GM12864 (cell line): ENCODE data around the gene CCDC30.
A peak's percentile ranks its signal among the peaks of the same experiment; 100 is the strongest.
"Not testable (repeated sequence)": the region's sequence is repeated elsewhere in the genome, so short reads cannot be mapped to it uniquely, and the experiment has no call there.

ENCODE experiments used
- DNase-seq: peaks from one replicate; pipeline ENCODE4 v3.0.0-alpha.2; 2011; ENCODE audit warnings: low read depth
- H3K4me3 ChIP-seq: 2 replicates; pipeline ENCODE4 v1.5.1; 2011; ENCODE audit warnings: mild to moderate bottlenecking, low read depth, low read length, control low read depth
- TF ChIP-seq, protein P1 (sequence below): IDR thresholded peaks from 2 replicates; pipeline ENCODE4 v1.5.1; 2011; ENCODE audit warnings: low read depth, mild to moderate bottlenecking, moderate library complexity, low read length, control low read depth, inconsistent platforms; ENCODE audit errors: missing control alignments

The CCDC30 gene

DNA sequence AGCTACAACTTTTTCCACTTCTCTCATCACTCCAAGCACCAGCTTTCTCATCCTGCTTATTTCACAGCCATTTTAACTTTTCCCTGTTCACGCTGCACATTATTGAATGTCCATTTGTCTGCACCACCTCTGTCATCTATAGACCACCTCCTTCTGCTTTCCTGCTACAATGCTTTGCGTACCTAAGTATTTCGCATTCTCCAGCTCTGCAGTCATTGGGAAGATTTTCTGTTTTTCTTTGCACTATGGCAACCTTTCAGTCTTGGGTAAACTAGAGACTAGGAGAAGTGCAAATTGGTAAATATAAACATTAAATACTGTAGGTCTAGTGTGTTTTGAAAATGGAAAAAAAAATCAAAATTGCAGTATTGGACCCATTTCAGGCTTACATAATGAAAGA is 835 bp downstream of the CCDC30 start:
- TF ChIP-seq, protein P1, sequence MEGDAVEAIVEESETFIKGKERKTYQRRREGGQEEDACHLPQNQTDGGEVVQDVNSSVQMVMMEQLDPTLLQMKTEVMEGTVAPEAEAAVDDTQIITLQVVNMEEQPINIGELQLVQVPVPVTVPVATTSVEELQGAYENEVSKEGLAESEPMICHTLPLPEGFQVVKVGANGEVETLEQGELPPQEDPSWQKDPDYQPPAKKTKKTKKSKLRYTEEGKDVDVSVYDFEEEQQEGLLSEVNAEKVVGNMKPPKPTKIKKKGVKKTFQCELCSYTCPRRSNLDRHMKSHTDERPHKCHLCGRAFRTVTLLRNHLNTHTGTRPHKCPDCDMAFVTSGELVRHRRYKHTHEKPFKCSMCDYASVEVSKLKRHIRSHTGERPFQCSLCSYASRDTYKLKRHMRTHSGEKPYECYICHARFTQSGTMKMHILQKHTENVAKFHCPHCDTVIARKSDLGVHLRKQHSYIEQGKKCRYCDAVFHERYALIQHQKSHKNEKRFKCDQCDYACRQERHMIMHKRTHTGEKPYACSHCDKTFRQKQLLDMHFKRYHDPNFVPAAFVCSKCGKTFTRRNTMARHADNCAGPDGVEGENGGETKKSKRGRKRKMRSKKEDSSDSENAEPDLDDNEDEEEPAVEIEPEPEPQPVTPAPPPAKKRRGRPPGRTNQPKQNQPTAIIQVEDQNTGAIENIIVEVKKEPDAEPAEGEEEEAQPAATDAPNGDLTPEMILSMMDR = no peak
- no peak overlapping the region for H3K4me3 ChIP-seq

DNA sequence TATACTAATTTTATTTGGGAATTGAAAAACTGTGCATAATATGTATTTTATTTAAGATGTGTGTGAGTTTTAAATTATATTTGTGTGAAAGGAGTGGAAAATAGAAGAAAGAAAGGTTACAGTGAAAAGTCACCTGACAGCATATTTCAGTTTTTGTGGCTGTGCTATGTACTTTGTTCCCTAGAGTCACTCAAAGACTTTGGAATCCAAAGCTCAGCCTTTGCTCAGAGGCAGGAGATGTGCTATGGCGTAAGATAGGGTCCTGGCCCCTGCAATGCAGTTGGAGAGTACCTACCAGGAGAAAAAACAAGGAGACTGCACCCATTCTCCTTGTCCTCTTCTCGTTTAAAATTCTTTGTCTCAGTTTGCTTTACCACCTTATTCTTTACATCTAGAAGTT is 2.9 kb downstream of the CCDC30 start:
- H3K4me3 ChIP-seq = no peak overlapping the region
- no peak for DNase-seq
- TF ChIP-seq, protein P1 = no peak

More for the DNA sequence above, 835 bp downstream of the CCDC30 start:
- no peak for DNase-seq

DNA sequence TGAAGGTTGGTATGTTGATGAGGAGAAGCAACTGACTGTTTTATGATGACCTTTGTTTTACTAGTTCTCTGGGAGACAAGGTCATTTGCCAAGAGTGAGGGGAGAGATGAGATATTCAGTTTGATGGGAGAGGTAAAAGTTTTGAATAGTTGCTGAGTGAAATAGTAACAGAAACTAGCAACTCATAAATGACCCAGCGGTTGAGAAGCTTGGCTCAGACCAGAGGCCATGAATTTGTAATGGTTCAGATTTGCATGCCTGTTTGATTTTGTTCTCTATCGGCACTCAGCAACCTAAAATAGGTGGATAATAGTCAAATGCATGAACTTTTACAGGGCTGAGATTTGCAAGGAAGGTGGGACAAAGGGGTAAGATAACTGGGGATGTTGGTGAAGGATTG is 6.6 kb downstream of the CCDC30 start:
- H3K4me3 ChIP-seq = no peak overlapping the region
- TF ChIP-seq, protein P1 = no peak
- DNase-seq = no peak

DNA sequence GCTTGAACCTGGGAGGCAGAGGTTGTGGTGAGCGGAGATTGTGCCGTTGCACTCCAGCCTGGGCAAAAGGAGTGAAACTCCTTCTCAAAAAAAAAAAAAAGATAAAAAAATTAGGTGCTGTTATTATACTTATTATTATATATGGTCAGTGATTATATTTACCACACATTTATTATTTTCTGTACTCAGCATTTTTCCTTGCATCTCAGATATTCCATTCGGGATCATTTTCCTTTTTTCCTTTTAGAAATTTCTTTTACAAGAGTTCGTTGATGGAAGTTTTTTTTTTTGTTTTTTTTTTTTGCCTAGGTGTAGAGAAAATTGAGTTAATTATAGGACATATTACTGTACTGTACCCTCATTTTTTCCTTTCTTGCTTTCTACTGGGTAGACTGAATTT is 13.5 kb downstream of the CCDC30 start:
- no peak for DNase-seq
- H3K4me3 ChIP-seq = no peak overlapping the region
- TF ChIP-seq, protein P1 = no peak

DNA sequence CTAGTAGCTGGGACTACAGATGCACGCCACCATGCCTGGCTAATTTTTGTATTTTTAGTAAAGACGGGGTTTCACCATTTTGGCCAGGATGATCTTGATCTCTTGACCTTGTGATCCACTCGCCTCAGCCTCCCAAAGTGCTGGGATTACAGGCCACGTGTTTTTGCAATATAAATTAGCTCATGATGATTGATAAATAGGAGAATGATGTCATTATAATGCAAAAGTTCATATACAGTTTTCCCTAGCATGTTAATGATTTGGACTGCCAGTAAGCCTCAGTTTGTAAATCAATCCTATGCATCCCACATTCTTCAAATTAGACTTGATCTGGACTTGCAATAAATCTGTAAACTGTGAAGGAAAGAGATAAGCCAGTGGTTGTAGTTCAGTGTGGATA is 14.3 kb downstream of the CCDC30 start:
- not testable (repeated sequence) for H3K4me3 ChIP-seq, DNase-seq

DNA sequence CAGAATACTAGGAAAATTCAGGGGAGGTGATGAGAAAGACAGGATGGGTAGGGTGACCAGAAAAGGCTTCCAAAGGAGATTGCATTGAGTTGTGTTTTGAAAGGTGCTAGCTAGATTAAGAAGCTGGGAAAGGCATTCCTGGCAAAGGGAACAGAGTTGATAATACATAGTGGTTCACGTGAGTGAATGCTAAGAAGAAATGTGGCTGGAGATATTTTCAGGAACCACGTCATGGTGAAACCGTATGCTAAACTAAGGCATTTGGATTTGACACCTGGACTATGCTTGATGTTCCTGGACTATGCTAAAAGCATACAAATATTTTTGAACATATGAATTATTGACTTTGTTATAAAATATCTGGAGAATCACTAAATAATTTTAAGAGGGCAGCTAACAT is 14.7 kb downstream of the CCDC30 start:
- H3K4me3 ChIP-seq = no peak overlapping the region
- DNase-seq = no peak
- TF ChIP-seq, protein P1 = no peak

DNA sequence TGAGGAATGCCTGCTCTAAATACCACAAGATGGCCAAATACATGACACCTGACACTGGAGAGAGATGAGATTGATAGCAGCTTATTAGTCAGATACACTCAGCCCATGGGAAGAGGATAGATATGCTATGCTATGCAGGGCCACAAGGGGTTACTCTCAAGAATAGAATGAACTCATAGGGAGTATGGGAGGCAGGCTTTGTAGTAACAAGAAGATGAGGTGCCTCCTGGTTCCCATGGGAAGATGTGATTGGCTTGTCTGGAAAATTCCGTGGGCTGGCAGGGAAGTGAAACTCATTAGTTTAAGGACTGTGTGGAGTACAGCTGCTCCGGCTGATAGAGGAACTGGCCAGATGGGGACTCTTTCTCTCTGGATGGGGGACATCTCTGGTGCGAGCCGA is 16.5 kb downstream of the CCDC30 start:
- TF ChIP-seq, protein P1 = peak; percentile 48
- DNase-seq = no peak
- H3K4me3 ChIP-seq = no peak overlapping the region

DNA sequence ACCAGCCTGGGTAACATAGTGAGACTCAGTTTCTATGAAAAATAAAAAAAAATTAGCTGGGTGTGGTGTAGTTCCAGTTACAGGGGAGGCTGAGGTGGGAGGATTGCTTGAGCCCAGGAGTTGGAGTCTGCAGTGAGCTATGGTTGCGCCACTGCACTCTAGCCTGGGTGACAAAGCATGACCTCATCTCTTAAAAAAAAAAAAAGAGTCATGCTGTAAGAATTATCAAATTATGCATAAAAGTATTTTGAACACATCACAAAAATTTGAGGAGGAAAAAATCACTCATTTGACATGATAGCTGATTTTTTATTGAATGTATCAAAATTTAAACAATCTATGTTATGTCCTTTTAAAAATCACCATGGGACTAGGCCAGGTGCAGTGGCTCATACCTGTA is 17.8 kb downstream of the CCDC30 start:
- TF ChIP-seq, protein P1 = no peak
- DNase-seq = no peak
- no peak overlapping the region for H3K4me3 ChIP-seq
